ENCODE data around the gene PRRG4. TPM values are rescaled to one million over a fixed set of nuclear protein-coding genes. Genes with fewer than 3 reads are reported as not detected.

Gene PRRG4
- total RNA-seq, 1 donor: 0.36 TPM

DNA sequence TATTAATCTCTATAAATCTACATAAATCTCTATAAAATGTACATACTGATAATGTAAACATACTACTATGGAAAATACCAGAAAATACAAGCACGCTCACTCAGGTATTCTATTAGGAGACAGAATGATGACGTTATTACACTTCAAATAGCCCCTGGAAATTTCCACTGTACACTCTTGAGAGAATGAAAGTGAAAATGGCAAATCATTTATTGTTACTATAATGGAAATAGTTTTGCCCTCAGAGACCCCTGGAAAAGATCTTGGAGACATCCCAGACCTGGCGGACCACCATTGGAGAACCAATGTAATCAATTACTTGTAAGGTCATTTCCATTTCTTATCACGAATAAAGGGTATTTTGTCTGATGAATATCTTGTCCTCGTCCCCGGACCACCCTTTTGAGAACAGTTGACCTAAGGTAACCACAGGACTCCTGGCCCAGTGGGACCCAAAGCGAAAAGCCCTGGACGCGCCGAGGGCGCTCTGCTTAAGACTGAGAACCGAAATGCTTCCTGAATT is 509 bp upstream of the PRRG4 start:
- Histone ChIP-seq H3K4me1 (ENCODE audit: insufficient read depth, low read length) (peaks cover 3% of the 10 kb centered on the region), H3K4me2 (ENCODE audit: insufficient read depth, low read length) (peak overlapping the region; percentile 78), H3K4me3 (ENCODE audit: insufficient read depth, low read length) (peak overlapping the region; percentile 69), H4K20me1 (ENCODE audit: insufficient read depth, low read length) (no peaks in the 10 kb centered on the region), H3K36me3 (ENCODE audit: insufficient read depth, low read length) (no peaks in the 10 kb centered on the region), H3K9me3 (ENCODE audit: low read depth, low read length) (no peaks in the 10 kb centered on the region), H3K79me2 (ENCODE audit: insufficient read depth, low read length) (no peaks in the 10 kb centered on the region), H2AFZ (ENCODE audit: low read length) (peak overlapping the region; percentile 86), H3K27ac (ENCODE audit: low read depth, low read length) (no peak overlapping the region), H3K27me3 (ENCODE audit: insufficient read depth, low read length) (peaks cover 24% of the 10 kb centered on the region)
- TF ChIP-seq CTCF (IDR thresholded peaks at IDR 0.05; ENCODE audit: extremely low read depth, low read depth, low read length): no peak
- peak; percentile 22 for DNase-seq (ENCODE audit: insufficient read length, low spot score, missing footprints)

GRCh38 chr11:32830413-32830738 is 649 bp downstream of the PRRG4 start:
- H3K4me1 ChIP-seq (ENCODE audit: insufficient read depth, low read length): peaks cover 3% of the 10 kb centered on the region
- no peak overlapping the region for H3K27ac ChIP-seq (ENCODE audit: low read depth, low read length)
- no peaks in the 10 kb centered on the region for H3K36me3 ChIP-seq (ENCODE audit: insufficient read depth, low read length)
- peak overlapping the region; percentile 69 for H3K4me3 ChIP-seq (ENCODE audit: insufficient read depth, low read length)
- peak overlapping the region; percentile 78 for H3K4me2 ChIP-seq (ENCODE audit: insufficient read depth, low read length)
- DNase-seq (ENCODE audit: insufficient read length, low spot score, missing footprints): peak; percentile 27
- H3K79me2 ChIP-seq (ENCODE audit: insufficient read depth, low read length): no peaks in the 10 kb centered on the region
- no peak for TF ChIP-seq CTCF (IDR thresholded peaks at IDR 0.05; ENCODE audit: extremely low read depth, low read depth, low read length)
- peaks cover 24% of the 10 kb centered on the region for H3K27me3 ChIP-seq (ENCODE audit: insufficient read depth, low read length)
- peak overlapping the region; percentile 27 for H2AFZ ChIP-seq (ENCODE audit: low read length)
- no peaks in the 10 kb centered on the region for H4K20me1 ChIP-seq (ENCODE audit: insufficient read depth, low read length)
- no peaks in the 10 kb centered on the region for H3K9me3 ChIP-seq (ENCODE audit: low read depth, low read length)

DNA sequence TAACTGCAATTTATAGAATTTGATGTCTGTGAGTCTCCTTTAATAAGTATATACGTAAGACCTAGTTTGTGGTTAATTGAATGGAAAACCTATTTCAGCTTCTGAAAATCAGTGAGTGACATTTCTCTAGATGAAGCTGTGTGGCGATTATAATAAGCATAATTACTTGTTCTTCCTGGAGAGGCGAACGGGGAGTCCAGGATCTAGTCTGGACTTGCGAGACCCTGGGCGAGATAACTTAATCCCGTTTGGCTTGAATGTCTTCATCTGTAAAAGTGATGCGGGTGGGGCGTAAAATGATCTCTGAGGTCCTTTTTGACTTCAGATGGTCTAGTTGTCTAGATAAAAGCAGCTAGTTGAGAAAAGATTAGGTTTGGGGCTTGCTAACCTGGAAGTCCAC is 1.1 kb downstream of the PRRG4 start:
- H3K4me2 ChIP-seq (ENCODE audit: insufficient read depth, low read length): no peak overlapping the region
- DNase-seq (ENCODE audit: insufficient read length, low spot score, missing footprints): peak; percentile 65
- no peaks in the 10 kb centered on the region for H3K9me3 ChIP-seq (ENCODE audit: low read depth, low read length)
- H3K27me3 ChIP-seq (ENCODE audit: insufficient read depth, low read length): peaks cover 24% of the 10 kb centered on the region
- H3K36me3 ChIP-seq (ENCODE audit: insufficient read depth, low read length): no peaks in the 10 kb centered on the region
- H3K4me3 ChIP-seq (ENCODE audit: insufficient read depth, low read length): no peak overlapping the region
- no peak for TF ChIP-seq CTCF (IDR thresholded peaks at IDR 0.05; ENCODE audit: extremely low read depth, low read depth, low read length)
- peaks cover 3% of the 10 kb centered on the region for H3K4me1 ChIP-seq (ENCODE audit: insufficient read depth, low read length)
- no peaks in the 10 kb centered on the region for H4K20me1 ChIP-seq (ENCODE audit: insufficient read depth, low read length)
- no peak overlapping the region for H3K27ac ChIP-seq (ENCODE audit: low read depth, low read length)
- H3K79me2 ChIP-seq (ENCODE audit: insufficient read depth, low read length): no peaks in the 10 kb centered on the region
- no peak overlapping the region for H2AFZ ChIP-seq (ENCODE audit: low read length)

- peaks cover 3% of the 10 kb centered on the region for H3K4me1 ChIP-seq (ENCODE audit: insufficient read depth, low read length)
- no peaks in the 10 kb centered on the region for H3K9me3 ChIP-seq (ENCODE audit: low read depth, low read length)
- no peaks in the 10 kb centered on the region for H4K20me1 ChIP-seq (ENCODE audit: insufficient read depth, low read length)
- TF ChIP-seq CTCF (IDR thresholded peaks at IDR 0.05; ENCODE audit: extremely low read depth, low read depth, low read length): no peak
- no peaks in the 10 kb centered on the region for H3K79me2 ChIP-seq (ENCODE audit: insufficient read depth, low read length)
- H3K4me3 ChIP-seq (ENCODE audit: insufficient read depth, low read length): no peak overlapping the region
- DNase-seq (ENCODE audit: insufficient read length, low spot score, missing footprints): no peak
- peaks cover 24% of the 10 kb centered on the region for H3K27me3 ChIP-seq (ENCODE audit: insufficient read depth, low read length)
- H3K27ac ChIP-seq (ENCODE audit: low read depth, low read length): no peak overlapping the region
- H2AFZ ChIP-seq (ENCODE audit: low read length): no peak overlapping the region
- H3K36me3 ChIP-seq (ENCODE audit: insufficient read depth, low read length): no peaks in the 10 kb centered on the region
- H3K4me2 ChIP-seq (ENCODE audit: insufficient read depth, low read length): no peak overlapping the region
These were observed 1.5 kb downstream of the PRRG4 start for GRCh38 chr11:32831221-32831620.

Measured in osteoblast (primary cell).